H9 (cell line): ENCODE measurements around the gene OLIG2. TPM values are rescaled to one million over a fixed set of nuclear protein-coding genes. Genes with fewer than 3 reads are reported as not detected.

Experiments used
- DNase-seq: peaks from one replicate; pipeline ENCODE4 v3.0.0-alpha.2; 2017
- H2AFZ ChIP-seq: one replicate; pipeline ENCODE4 v1.6.1; 2013; ENCODE audit warnings: mild to moderate bottlenecking, low read length, control low read depth, moderate library complexity
- H2AK5ac ChIP-seq: 2 replicates; pipeline ENCODE4 v1.6.1; 2013; ENCODE audit warnings: low read length, control low read depth, mixed read lengths; ENCODE audit not compliant: insufficient read length
- H2BK120ac ChIP-seq: one replicate; pipeline ENCODE4 v1.6.1; 2013; ENCODE audit warnings: low read depth, mild to moderate bottlenecking, low read length, control low read depth, inconsistent platforms; ENCODE audit not compliant: poor library complexity, severe bottlenecking
- H2BK12ac ChIP-seq: 2 replicates; pipeline ENCODE4 v1.6.1; 2013; ENCODE audit warnings: low read length, control low read depth, mixed read lengths, low read depth; ENCODE audit not compliant: insufficient read length
- H2BK15ac ChIP-seq: 2 replicates; pipeline ENCODE4 v1.6.1; 2013; ENCODE audit warnings: low read depth, low read length, control low read depth
- H2BK20ac ChIP-seq: one replicate; pipeline ENCODE4 v1.6.1; 2013; ENCODE audit warnings: low read depth, mild to moderate bottlenecking, low read length, control low read depth, inconsistent platforms; ENCODE audit not compliant: poor library complexity, severe bottlenecking
- H2BK5ac ChIP-seq: 2 replicates; pipeline ENCODE4 v1.6.1; 2013; ENCODE audit warnings: low read length, control low read depth, mixed read lengths; ENCODE audit not compliant: insufficient read length
- H3K14ac ChIP-seq: 2 replicates; pipeline ENCODE4 v1.6.1; 2013; ENCODE audit warnings: low read length, control low read depth; ENCODE audit not compliant: insufficient read depth
- H3K18ac ChIP-seq: 2 replicates; pipeline ENCODE4 v1.6.1; 2013; ENCODE audit warnings: low read depth, mild to moderate bottlenecking, mixed read lengths, low read length, control low read depth; ENCODE audit not compliant: insufficient read length
- H3K23ac ChIP-seq: 2 replicates; pipeline ENCODE4 v1.6.1; 2013; ENCODE audit warnings: low read length, control low read depth, mixed read lengths, low read depth; ENCODE audit not compliant: insufficient read length
- H3K23me2 ChIP-seq: 2 replicates; pipeline ENCODE4 v1.6.1; 2013; ENCODE audit warnings: low read depth, mild to moderate bottlenecking, mixed read lengths, low read length, control low read depth; ENCODE audit not compliant: insufficient read length, poor library complexity, severe bottlenecking
- H3K27ac ChIP-seq: 2 replicates; pipeline ENCODE4 v1.5.1; 2013; ENCODE audit warnings: low read length, control low read depth, mixed read lengths, low read depth; ENCODE audit not compliant: insufficient read length
- H3K27me3 ChIP-seq: 2 replicates; pipeline ENCODE4 v1.6.1; 2013; ENCODE audit warnings: low read length, control low read depth, inconsistent platforms; ENCODE audit not compliant: insufficient read depth
- H3K4ac ChIP-seq: 2 replicates; pipeline ENCODE4 v1.6.1; 2013; ENCODE audit warnings: low read depth, mild to moderate bottlenecking, control low read depth, inconsistent platforms, low read length, moderate library complexity
- H3K4me1 ChIP-seq: 2 replicates; pipeline ENCODE4 v1.6.1; 2013; ENCODE audit warnings: low read length, control low read depth, inconsistent platforms; ENCODE audit not compliant: insufficient read depth
- H3K4me2 ChIP-seq: 2 replicates; pipeline ENCODE4 v1.6.1; 2013; ENCODE audit warnings: low read length, control low read depth, mixed read lengths; ENCODE audit not compliant: insufficient read length, insufficient read depth
- H3K56ac ChIP-seq: 2 replicates; pipeline ENCODE4 v1.6.1; 2013; ENCODE audit warnings: low read depth, mild to moderate bottlenecking, mixed read lengths, low read length, control low read depth; ENCODE audit not compliant: insufficient read length
- H3K79me1 ChIP-seq: 2 replicates; pipeline ENCODE4 v1.6.1; 2013; ENCODE audit warnings: low read depth, mild to moderate bottlenecking, moderate library complexity, low read length, control low read depth, inconsistent platforms; ENCODE audit not compliant: insufficient read depth, poor library complexity, severe bottlenecking
- H3K79me2 ChIP-seq: 2 replicates; pipeline ENCODE4 v1.6.1; 2013; ENCODE audit warnings: low read length, control low read depth, inconsistent platforms; ENCODE audit not compliant: insufficient read depth
- H3K9ac ChIP-seq: 2 replicates; pipeline ENCODE4 v1.6.1; 2013; ENCODE audit warnings: low read length, control low read depth, mixed read lengths; ENCODE audit not compliant: insufficient read length; ENCODE audit errors: extremely low read depth
- H3K9me3 ChIP-seq: one replicate; pipeline ENCODE4 v1.6.1; 2013; ENCODE audit warnings: low read depth, low read length, inconsistent platforms; ENCODE audit not compliant: control insufficient read depth
- H3T11ph ChIP-seq: one replicate; pipeline ENCODE4 v1.6.1; 2013; ENCODE audit warnings: mild to moderate bottlenecking, low read length, control low read depth, inconsistent platforms
- H4K20me1 ChIP-seq: one replicate; pipeline ENCODE4 v1.6.1; 2013; ENCODE audit not compliant: control insufficient read depth, insufficient read length, insufficient read depth
- H4K5ac ChIP-seq: 2 replicates; pipeline ENCODE4 v1.6.1; 2013; ENCODE audit warnings: low read depth, mild to moderate bottlenecking, mixed read lengths, low read length, control low read depth; ENCODE audit not compliant: insufficient read length
- H4K8ac ChIP-seq: replicated peaks from 2 replicates; pipeline ENCODE4 v1.6.1; 2013; ENCODE audit warnings: low read length, control low read depth, mixed read lengths, low read depth; ENCODE audit not compliant: insufficient read length
- H4K91ac ChIP-seq: 2 replicates; pipeline ENCODE4 v1.6.1; 2013; ENCODE audit warnings: low read depth, mild to moderate bottlenecking, moderate library complexity, mixed read lengths, low read length, control low read depth; ENCODE audit not compliant: insufficient read length
- H3K27ac Mint-ChIP-seq, 3 experiments: 2 replicates in 2 of 3; 3 replicates in 1 of 3; pipeline ENCODE4 v1.8.0; 2020 to 2021; ENCODE audit warnings: mixed read lengths in 3 of 3, mild to moderate bottlenecking in 1 of 3, moderate library complexity in 1 of 3
- H3K27me3 Mint-ChIP-seq: 2 replicates; pipeline ENCODE4 v1.8.0; 2021; ENCODE audit warnings: low read depth, mild to moderate bottlenecking, moderate library complexity, mixed read lengths
- H3K36me3 Mint-ChIP-seq, 3 experiments: 2 replicates in 2 of 3; 3 replicates in 1 of 3; pipeline ENCODE4 v1.8.0; 2020 to 2021; ENCODE audit warnings: low read depth in 3 of 3, mixed read lengths in 3 of 3; ENCODE audit not compliant: insufficient read depth in 1 of 3
- H3K4me1 Mint-ChIP-seq, 2 experiments: 2 replicates each; pipeline ENCODE4 v1.8.0; 2020; ENCODE audit warnings: mixed read lengths in 2 of 2
- H3K4me3 Mint-ChIP-seq, 2 experiments: 2 replicates in 1 of 2; 3 replicates in 1 of 2; pipeline ENCODE4 v1.8.0; 2020 to 2021; ENCODE audit warnings: mild to moderate bottlenecking in 2 of 2, mixed read lengths in 2 of 2, moderate library complexity in 1 of 2
- H3K9me3 Mint-ChIP-seq, 2 experiments: 2 replicates in 1 of 2; 3 replicates in 1 of 2; pipeline ENCODE4 v1.8.0; 2020; ENCODE audit warnings: mild to moderate bottlenecking in 2 of 2, mixed read lengths in 2 of 2, moderate library complexity in 1 of 2
- CTCF ChIP-seq: fragments of 200-600 bp; sonication (generic); conservative IDR thresholded peaks from 3 replicates; pipeline ENCODE4 v1.8.0; 2021; ENCODE audit warnings: antibody characterized with exemption, mild to moderate bottlenecking
- WGBS: extraction: QIAGEN DNeasy Blood & Tissue Kit; methylation state at CpG from one replicate; pipeline ENCODE4 v1.1.7; 2013; ENCODE audit warnings: missing lambda C conversion rate, low lambda C conversion rate, mixed read lengths; ENCODE audit not compliant: insufficient read length; ENCODE audit errors: extremely low coverage; 5-methylcytosine and 5-hydroxymethylcytosine counted together
- total RNA-seq: library from RNA; stranded (reverse); gene quantifications from 2 replicates; pipeline ENCODE4 v1.2.1, GENCODE V29; 2021

OLIG2 gene
- total RNA-seq, 1 experiment from 2014 or later = 1.4 TPM

- no peaks in the 10 kb centered on the region for H4K20me1 ChIP-seq
- no peak overlapping the region for H4K91ac ChIP-seq
- no peak overlapping the region for H3K14ac ChIP-seq
- no peak overlapping the region for H2BK5ac ChIP-seq
- peaks cover 0 to 4% (median 0%) of the 10 kb centered on the region in 3 experiments; a peak in 1 of 7 replicates for H3K36me3 Mint-ChIP-seq
- H2BK15ac ChIP-seq = no peak overlapping the region
- H3K4me2 ChIP-seq = peak overlapping the region; percentile 57
- H3K27ac ChIP-seq = no peak overlapping the region
- H3K56ac ChIP-seq = no peak overlapping the region
- peaks cover 16% of the 10 kb centered on the region for H3K4me1 ChIP-seq
- no peak overlapping the region for H2BK20ac ChIP-seq
- H3K27ac Mint-ChIP-seq = no peak overlapping the region
- H2AFZ ChIP-seq = no peak overlapping the region
- H2BK120ac ChIP-seq = no peak overlapping the region
- H2AK5ac ChIP-seq = no peak overlapping the region
- no peak overlapping the region for H4K8ac ChIP-seq
- H3T11ph ChIP-seq = no peak overlapping the region
- H3K9me3 ChIP-seq = no peaks in the 10 kb centered on the region
- peak overlapping the region; percentile 56 to 82 for H3K4me3 Mint-ChIP-seq
- no peak overlapping the region for H4K5ac ChIP-seq
- no peak overlapping the region for H3K9ac ChIP-seq
- H3K4me1 Mint-ChIP-seq = peaks cover 42 to 53% of the 10 kb centered on the region in 2 experiments
- H3K27me3 Mint-ChIP-seq = peaks cover 91% of the 10 kb centered on the region
- no peaks in the 10 kb centered on the region for H3K79me2 ChIP-seq
- TF ChIP-seq CTCF = no peak
- H3K23me2 ChIP-seq = peaks cover 12% of the 10 kb centered on the region
- H3K4ac ChIP-seq = no peak overlapping the region
- H3K79me1 ChIP-seq = no peaks in the 10 kb centered on the region
- H3K9me3 Mint-ChIP-seq = peaks cover 8 to 12% of the 10 kb centered on the region in 2 experiments
- H2BK12ac ChIP-seq = no peak overlapping the region
- DNase-seq = peak; percentile 55
- no CpG with 5 or more reads among the region's 69 CpGs for WGBS
- H3K18ac ChIP-seq = no peak overlapping the region
- peaks cover 75% of the 10 kb centered on the region for H3K27me3 ChIP-seq
- no peak overlapping the region for H3K23ac ChIP-seq
These were observed 45.4 kb downstream of the OLIG2 start for GRCh38 chr21:33070998-33071769.
